Measurements from ENCODE around the gene SH2D2A.

SH2D2A gene

GRCh38 chr1:156807627-156808026, 9.0 kb downstream of the SH2D2A start:
- in situ Hi-C loops (cut with MboI; ENCODE audit: low pct_unique_long_range_greater_than_20kb, low sequenced_read_pairs): no loop called here
- DNase-seq: no peak

GRCh38 chr1:156806512-156807440, 9.9 kb downstream of the SH2D2A start:
- in situ Hi-C loops (cut with MboI; ENCODE audit: low pct_unique_long_range_greater_than_20kb, low sequenced_read_pairs): no loop called here
- DNase-seq: no peak

- in situ Hi-C loops (cut with MboI; ENCODE audit: low pct_unique_long_range_greater_than_20kb, low sequenced_read_pairs): no loop called here
- DNase-seq: no peak
Observed at GRCh38 chr1:156805766-156806511, 10.7 kb downstream of the SH2D2A start.

GRCh38 chr1:156804572-156805243, 11.9 kb downstream of the SH2D2A start:
- in situ Hi-C loops (cut with MboI; ENCODE audit: low pct_unique_long_range_greater_than_20kb, low sequenced_read_pairs): no loop called here
- DNase-seq: peak; percentile 79

- DNase-seq: no peak
- in situ Hi-C loops (cut with MboI; ENCODE audit: low pct_unique_long_range_greater_than_20kb, low sequenced_read_pairs): no loop called here
Observed at GRCh38 chr1:156804026-156804425, 12.6 kb downstream of the SH2D2A start.

GRCh38 chr1:156803086-156803851, 13.4 kb downstream of the SH2D2A start:
- in situ Hi-C loops (cut with MboI; ENCODE audit: low pct_unique_long_range_greater_than_20kb, low sequenced_read_pairs): no loop called here
- no peak for DNase-seq

- DNase-seq: no peak
- in situ Hi-C loops (cut with MboI; ENCODE audit: low pct_unique_long_range_greater_than_20kb, low sequenced_read_pairs): no loop called here
Observed at GRCh38 chr1:156802421-156802935, 14.2 kb downstream of the SH2D2A start.

- in situ Hi-C loops (cut with MboI; ENCODE audit: low pct_unique_long_range_greater_than_20kb, low sequenced_read_pairs): no loop called here
- DNase-seq: peak; percentile 65
Observed at GRCh38 chr1:156801409-156802121, 15.1 kb downstream of the SH2D2A start.

GRCh38 chr1:156797212-156797871, 19.3 kb downstream of the SH2D2A start:
- in situ Hi-C loops (cut with MboI; ENCODE audit: low pct_unique_long_range_greater_than_20kb, low sequenced_read_pairs): no loop called here
- peak; percentile 76 for DNase-seq

- peak; percentile 28 for DNase-seq
- in situ Hi-C loops (cut with MboI; ENCODE audit: low pct_unique_long_range_greater_than_20kb, low sequenced_read_pairs): no loop called here
Observed at GRCh38 chr1:156796340-156797097, 20.1 kb downstream of the SH2D2A start.

GRCh38 chr1:156795787-156796186, 20.9 kb downstream of the SH2D2A start:
- no peak for DNase-seq
- in situ Hi-C loops (cut with MboI; ENCODE audit: low pct_unique_long_range_greater_than_20kb, low sequenced_read_pairs): no loop called here

GRCh38 chr1:156795374-156795733, 21.3 kb downstream of the SH2D2A start:
- no peak for DNase-seq
- in situ Hi-C loops (cut with MboI; ENCODE audit: low pct_unique_long_range_greater_than_20kb, low sequenced_read_pairs): no loop called here

GRCh38 chr1:156794506-156795373, 21.9 kb downstream of the SH2D2A start:
- in situ Hi-C loops (cut with MboI; ENCODE audit: low pct_unique_long_range_greater_than_20kb, low sequenced_read_pairs): no loop called here

GRCh38 chr1:156789621-156790318, 26.9 kb downstream of the SH2D2A start:
- in situ Hi-C loops (cut with MboI; ENCODE audit: low pct_unique_long_range_greater_than_20kb, low sequenced_read_pairs): no loop called here
- no peak for DNase-seq

More at GRCh38 chr1:156794506-156795373, 21.9 kb downstream of the SH2D2A start:
- no peak for DNase-seq

- in situ Hi-C loops (cut with MboI; ENCODE audit: low pct_unique_long_range_greater_than_20kb, low sequenced_read_pairs): no loop called here
- DNase-seq: no peak
Observed at GRCh38 chr1:156788136-156788535, 28.5 kb downstream of the SH2D2A start.

GRCh38 chr1:156786640-156787039, 30.0 kb downstream of the SH2D2A start:
- in situ Hi-C loops (cut with MboI; ENCODE audit: low pct_unique_long_range_greater_than_20kb, low sequenced_read_pairs): no loop called here

More at GRCh38 chr1:156786640-156787039, 30.0 kb downstream of the SH2D2A start:
- DNase-seq: no peak
